Renal cortical epithelial cell (primary cell): ENCODE results near the gene RARA. TPM values are rescaled to one million over a fixed set of nuclear protein-coding genes. Genes with fewer than 3 reads are reported as not detected.

ENCODE experiments used
- DNase-seq: peaks from one replicate; pipeline ENCODE4 v3.0.0-alpha.2; 2011; ENCODE audit warnings: low read depth
- total RNA-seq: library from RNA; depleted of rRNA; stranded (reverse); fragments of >200 nt; gene quantifications from 2 replicates; pipeline ENCODE4 v1.2.3, GENCODE V29; 2014

Gene RARA
- total RNA-seq, 1 donor from 2014 or later = 18.5 TPM

DNA sequence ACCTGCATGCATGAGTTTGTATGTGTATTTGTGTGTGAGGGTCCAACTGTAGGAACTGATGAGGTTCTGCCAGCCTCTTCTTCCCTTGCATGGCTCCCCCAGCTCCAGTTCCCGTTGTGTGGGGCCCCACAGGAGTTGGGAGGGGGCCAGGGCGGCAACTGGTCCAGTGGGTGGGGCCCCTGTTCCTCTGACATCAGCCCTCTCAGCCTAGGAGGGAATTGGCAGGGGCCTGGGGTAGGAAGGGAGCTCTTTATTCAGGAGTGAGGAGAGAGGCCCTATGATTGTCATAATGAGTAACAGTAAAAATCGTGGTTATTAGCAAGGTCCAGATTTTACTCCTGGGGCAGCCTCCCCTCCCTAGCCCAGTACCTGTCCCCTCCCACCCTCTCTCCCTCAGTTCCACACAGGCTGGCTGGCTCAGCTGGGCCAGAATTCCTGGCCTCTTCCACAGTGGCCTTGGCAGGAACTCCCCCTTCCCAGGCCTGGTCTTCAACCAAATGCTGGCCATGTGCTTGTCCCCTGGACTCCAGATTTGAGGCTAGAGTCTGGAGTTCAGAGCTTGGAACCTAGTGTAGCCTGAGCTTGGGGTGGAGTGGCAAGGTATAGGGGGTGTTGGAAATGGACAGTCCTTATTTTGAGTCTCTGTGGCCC, 18.9 kb downstream of the RARA start:
- no peak for DNase-seq

DNA sequence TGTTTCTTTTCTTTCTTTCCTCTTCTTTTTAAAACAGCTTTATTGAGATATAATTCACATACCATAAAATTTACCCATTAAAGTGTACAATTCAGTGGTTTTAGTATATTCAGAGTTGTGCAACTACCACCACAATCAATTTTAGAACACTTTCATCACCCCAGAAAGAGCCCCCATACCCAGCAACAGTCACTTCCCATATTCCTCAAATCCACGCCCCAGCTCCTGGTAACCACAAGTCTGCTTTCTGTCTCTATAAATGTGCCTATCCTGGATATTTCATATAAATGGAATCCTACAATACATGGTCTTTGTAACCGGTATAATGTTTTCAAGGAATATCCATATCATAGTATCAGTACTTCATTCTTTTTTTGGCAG, 19.4 kb downstream of the RARA start:
- no peak for DNase-seq

DNA sequence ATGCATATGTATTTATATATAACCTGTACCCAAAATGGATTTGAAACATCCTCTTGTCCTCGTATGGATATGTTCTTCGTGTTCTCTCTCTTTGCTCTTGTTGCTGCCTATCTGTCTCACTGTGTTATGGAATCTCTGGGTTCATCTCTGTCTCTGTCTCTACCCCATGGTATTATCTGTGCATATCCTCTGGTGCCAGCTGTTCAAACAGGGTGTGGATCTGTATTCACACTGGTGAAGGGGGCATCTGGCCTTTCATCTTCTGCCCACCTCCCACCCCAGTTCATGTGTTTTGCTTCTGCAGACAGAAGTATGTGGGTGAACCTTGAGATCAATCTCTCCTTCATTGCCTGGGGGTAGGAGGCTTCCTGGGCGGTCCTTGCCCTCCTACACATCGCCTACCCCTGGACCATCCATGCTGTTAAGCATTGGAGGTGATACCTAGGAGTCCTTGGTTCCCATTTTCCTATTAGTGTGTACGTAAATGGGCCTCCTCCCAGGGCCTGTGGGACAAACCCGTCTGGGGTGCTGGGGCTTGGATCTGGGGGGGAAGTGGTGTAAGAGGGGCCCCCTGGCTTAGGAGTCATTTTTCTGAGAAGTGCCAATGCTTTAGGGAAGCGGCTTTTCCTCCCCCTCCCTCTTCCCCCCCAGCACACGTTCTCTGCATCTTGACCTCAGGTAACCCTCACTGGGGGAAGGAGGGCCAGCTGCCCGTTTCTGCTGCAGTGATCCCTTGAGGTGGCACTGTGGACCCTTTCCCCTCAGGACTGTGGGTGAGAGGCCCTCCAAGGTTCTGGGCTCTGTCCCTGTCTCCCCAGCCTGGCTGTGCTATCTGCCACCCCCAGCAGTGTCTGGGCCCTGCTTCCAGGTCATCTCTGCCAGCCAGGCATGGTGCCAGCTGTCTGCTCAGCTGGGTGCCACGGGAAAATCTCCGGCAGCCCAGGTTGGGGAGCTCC, 21.1 kb downstream of the RARA start:
- DNase-seq = no peak

DNA sequence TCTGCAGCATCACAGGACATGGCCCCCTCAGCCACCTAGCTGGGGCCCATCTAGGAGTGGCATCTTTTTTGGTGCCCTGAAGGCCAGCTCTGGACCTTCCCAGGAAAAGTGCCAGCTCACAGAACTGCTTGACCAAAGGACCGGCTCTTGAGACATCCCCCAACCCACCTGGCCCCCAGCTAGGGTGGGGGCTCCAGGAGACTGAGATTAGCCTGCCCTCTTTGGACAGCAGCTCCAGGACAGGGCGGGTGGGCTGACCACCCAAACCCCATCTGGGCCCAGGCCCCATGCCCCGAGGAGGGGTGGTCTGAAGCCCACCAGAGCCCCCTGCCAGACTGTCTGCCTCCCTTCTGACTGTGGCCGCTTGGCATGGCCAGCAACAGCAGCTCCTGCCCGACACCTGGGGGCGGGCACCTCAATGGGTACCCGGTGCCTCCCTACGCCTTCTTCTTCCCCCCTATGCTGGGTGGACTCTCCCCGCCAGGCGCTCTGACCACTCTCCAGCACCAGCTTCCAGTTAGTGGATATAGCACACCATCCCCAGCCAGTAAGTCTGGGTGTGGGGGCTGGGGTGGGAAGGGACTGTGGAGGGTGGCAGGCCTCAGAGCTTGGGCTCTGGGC, 22.0 kb downstream of the RARA start:
- DNase-seq = no peak

DNA sequence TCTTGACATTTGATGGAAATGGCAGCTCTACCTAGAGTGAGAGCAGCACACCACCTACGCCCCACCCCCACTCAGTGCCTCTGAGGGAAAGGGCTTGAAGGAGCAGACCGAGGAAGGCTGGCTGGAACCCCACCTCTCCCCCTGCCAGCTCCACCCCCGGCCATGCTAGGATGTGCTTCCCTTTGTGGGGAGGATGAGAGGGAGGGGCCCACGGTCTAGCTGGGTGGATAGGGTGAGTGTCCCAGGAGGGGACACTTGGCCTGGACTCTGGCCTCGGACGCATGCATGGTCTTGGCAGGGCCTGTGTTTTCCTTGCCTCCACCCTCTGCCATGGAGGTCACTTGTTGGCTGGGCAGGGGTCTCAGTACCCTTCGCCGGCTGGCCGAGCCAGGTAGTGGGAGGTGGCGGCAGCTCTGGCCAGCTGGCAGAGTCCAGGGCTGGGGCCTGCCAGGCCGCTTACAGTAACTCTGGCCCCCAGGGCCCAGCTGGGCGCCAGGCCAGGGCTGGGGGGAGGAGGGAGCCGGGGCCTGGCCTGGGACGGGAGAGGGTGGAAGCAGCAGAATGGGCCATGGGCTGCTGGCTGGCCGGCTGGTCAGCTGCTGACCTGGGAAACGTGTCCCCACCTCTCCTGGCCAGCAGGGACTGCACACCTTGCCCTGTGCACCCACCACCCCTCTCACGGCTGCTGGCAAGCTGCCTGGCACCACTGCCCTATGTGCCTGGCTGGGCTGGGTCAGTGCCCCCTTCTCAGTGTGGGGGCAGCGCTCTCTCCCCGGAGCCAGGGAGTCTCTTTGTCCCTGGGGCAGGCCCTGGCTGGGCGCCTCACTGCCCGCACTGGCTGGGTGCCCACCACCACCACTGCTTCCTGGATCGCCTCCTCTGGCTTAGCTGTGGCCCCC, 23.0 kb downstream of the RARA start:
- peak; percentile 79 for DNase-seq

DNA sequence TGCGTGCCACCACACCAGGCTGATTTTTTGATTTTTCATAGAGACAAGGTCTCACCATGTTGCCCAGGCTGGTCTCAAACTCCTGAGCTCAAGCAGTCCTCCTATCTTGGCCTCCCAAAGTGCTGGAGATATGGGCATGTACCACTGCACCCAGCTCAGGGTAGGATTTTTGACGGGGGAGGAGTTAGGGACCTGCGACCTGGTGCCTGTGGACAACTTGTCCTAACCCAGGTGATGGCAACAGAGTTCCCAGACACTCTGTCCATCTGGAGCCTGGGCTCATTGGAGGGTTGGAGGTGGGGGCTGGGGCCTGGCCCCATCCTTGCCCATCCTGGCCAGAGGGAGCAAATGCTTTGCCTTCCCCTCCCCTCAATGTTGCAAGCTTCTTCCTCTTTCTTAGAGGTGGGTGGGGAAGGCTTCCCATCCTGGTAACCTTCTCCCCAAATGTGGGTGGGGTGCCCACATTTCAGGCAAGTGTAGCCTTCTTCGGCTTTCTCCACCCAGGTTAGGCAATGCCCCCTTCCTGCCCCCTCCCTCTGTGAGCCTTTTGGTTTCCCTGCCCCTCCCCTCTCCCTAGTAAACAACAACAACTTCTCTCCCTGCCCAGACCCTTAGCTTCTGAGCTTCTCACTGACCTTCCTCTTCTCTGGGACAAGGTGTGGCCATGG, 24.9 kb downstream of the RARA start:
- DNase-seq = no peak

DNA sequence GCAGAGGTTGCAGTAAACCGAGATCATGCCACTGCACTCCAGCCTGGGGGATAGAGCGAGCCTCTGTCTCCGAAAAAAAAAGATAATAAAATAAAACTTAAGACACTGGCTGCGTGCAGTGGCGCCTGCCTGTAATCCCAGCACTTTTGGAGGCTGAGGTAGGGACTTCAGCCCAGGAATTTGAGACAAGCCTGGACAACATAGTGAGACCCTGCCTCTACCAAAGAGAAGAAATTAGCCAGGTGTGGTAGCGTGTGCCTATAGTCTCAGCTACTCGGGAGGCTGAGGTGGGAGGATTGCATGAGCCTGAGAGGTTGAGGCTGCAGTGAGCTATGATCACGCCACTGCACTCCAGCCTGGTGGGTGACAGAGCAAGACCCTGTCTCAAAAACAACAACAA, 26.6 kb downstream of the RARA start:
- no peak for DNase-seq

DNA sequence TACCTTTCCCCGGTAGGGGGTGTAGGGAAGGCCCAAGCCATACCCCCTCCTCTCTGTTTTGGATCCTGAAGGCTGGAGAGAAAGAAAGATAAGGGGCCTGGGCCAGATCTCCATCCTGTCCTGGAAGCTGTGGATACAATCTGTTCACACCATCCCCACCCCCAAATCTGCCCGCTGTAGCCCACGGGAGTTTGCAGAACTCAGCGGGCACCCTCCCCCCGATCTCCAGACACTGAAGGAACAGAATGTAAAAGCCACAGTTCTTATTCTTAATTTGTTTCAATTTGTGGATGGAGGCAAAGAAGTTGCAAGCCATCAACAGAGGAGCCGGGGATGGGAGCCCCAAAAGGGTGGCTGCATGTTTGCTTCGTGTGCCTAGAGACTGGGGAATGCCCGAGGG, 28.4 kb downstream of the RARA start:
- no peak for DNase-seq

DNA sequence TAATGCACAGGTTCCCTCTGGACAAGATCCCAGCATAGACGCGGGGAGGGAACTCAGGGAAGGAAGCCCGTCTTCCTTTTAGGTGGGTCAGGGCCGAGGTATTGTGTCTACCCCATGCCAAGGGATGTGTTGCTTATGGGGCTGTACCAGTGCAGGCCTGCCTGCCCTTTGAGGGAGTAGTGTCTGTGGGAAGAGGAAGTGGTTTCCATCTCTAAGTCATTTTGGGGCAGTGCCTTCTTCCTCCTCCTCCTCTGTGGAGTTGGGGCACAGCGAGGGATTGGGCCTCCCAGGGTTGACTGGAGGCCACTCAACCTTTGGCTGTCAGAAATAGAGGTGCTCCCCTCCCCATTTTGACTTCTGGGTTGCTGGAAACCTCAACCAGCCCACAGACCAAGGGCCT, 29.1 kb downstream of the RARA start:
- no peak for DNase-seq

DNA sequence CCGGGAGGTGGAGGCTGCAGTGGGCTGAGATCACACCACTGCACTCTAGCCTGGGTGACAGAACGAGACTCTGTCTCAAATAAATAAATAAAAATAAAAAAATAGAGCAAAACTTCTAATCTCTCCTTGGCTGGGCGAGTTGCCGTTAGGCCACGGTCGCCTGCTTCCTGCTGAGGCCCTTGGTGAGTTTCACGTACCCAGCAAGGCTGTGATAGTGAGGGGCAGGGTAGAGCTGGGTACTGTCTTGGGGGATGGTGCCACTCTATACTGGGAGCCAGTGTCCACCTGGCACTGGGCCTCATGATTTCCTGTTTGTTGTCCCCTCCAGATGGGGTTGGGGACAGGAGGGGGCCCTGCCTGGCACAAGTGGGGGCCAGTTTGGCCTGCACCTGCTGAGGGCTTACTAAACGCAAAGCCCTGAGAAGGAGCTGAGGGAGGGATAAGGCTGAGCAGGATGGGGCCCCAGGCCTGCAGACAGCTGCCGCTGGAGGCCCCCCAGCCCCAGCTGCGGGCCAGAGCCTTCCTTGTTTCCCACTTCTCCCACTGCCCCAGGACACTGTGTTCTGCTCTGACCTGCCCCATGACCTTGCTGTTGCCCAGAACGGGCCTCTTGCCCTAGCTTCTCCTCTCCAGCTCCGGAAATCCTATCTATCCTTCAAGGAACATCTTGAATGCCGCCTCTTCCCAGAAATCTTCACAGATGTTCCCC, 30.1 kb downstream of the RARA start:
- DNase-seq = no peak

DNA sequence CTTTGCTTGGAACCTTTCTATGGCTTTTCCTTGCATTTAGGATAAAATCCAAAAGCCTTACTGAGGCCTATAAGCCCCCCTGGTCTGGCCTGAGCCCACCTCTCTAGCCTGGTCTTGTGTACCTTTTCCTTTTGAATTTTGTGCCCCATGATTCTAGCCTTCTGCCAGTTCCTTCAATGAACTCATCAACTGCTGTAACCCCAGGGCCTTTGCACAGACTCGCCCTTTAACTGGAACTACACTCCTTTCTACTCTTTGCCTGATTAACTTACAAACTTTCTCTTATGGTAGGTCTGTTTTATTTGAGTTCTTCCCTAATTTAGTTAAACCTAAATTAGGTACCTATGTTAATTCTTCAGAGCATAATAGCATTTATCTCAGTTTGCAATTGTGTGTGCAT, 31.3 kb downstream of the RARA start:
- DNase-seq = no peak

DNA sequence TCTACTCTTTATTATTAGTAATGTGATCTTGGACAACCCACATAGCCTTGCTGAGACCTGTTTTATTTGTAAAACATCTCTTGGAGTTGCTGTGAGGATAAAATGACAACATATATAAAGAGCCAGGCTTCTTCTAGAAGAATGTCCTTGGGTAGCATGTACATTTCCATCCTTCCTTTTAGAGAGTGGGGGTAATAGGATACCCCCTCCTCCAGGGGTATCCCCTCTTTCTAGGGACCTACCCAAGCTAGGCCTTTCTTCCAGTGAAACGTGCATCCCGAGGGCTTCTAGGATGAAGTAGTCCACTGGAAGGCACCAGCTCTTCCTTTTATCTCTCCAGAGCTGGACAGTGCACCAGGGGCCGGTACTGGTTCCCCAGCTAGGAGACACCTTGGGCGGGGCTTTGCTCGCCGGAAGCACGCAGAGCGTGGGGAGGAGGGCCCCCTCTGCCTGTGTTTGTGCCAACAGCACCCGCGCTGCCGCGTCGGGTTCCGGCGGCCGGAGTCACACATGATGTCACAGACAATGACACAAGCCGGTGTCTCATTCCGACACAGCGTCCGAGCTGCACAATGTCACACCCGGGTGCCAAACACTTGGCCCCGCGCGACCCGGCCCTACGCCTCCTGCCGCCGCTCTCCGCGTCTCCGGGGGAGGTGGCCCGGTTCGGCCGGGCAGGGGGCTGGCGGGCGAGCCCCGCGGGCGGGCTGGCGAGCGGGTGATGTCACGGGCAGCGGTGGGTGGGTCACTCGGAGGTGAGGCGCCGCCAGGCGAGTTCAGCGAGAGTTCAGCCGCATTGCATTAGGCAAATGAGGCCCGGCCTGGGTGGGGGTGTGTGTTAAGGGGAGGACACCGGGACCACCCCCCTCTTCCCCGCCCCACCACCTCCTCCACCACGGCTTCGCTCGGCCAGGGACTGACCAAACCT, 32.2 kb downstream of the RARA start:
- peak; percentile 44 for DNase-seq

DNA sequence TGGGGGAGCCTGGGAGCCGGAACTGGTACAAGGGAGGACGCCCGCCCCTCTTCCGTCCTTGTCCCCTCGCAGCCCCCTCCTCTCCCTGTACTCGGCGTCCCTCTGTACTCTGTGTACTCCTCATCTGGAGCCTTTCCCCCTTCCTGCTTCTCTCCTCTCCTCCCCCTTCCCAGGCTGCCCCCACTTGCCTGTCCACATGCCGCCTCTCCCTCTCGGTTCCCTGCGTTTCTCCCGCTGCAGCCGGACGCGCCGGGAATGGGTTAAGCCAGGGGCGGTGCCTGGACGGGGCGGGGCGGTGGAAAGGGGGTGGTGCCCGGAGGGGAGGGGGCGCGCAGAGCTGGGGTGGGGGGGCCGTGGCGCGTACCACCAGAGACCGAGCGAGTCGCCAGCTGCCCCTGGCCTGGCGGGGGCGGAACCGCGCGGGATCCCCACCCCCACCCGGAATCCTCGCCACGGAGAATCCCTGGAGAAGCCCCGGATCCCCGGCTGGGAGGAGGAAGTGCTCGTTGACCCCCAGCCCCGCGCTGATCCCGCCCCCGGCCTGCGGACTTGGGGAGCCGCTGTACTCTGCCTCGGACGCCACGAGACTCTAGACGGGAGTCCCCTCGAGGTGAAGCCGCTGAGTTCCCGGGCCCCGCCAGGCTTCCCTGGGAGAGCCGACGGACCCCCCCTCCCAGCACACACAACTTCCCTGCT, 33.0 kb downstream of the RARA start:
- DNase-seq = no peak

DNA sequence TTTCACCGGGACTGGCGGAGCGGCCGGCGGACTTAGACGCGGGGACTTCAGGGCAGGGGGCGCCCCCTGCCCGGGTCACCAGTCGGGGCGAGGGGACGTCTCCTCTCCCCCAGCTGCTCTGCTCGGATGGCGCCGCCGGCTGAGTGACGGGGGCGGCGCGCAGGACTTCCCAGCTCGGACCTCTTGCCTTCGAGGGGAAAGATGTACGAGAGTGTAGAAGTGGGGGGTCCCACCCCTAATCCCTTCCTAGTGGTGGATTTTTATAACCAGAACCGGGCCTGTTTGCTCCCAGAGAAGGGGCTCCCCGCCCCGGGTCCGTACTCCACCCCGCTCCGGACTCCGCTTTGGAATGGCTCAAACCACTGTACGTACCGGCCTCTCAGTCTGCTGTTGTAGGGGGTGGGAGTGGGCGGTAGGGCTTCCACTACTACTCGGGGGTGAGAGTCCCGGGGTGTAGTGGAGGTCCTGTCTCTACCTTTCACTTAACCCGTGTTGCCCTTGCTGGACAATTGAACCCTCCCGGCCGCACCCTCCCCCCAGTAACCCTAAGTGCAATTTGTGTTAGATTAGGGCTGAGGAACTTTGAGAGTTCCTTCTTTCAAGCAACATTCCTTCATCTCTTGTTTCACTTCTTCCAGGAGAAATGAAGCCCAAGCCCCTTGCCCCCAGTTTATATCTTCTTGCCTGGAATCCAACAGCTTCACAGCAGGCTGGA, 33.7 kb downstream of the RARA start:
- DNase-seq = no peak

DNA sequence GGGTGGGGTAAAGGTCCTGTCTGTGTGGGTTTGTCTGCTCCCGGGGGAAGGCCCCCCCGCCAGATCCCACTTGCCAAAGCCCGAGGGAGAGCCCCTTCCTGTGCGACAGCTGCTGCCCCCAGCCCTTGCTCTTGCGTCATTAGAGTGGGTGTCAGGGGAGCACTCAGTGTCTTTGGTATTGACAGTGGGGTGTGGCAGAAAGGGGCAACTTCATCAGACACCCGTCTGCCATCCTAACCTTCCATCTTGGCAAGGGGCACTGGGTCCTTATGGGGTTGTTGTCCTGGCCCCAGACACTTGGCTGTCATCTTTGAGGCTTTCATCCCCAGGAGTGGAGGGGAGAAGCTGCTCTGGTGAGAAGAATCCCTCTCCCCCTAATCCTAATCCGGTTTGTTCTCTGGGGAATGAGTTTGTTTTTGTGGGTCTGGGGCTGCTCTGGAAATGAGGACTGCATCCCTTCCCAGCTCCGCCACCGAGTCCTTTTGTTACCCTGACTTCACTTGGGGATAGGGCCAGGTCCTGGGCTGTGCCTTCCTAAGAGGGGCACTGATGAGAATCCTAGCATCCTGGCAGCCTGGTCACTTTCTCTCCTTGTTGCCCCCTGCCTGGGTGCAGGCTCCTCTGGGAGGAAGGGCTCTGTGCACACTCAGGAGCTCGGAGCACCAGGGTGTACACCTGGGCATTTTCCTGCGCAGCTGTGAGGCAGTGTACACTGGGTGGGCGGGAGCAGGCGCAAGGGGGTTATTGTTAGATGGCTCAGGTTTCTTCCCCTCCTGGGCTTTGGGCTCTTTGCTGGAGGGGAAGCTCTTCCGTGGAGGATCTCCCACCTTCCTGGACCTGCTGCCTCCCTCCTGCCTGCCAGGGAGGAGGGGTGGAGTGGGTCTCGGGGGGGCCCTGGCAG, 34.5 kb downstream of the RARA start:
- DNase-seq = no peak

DNA sequence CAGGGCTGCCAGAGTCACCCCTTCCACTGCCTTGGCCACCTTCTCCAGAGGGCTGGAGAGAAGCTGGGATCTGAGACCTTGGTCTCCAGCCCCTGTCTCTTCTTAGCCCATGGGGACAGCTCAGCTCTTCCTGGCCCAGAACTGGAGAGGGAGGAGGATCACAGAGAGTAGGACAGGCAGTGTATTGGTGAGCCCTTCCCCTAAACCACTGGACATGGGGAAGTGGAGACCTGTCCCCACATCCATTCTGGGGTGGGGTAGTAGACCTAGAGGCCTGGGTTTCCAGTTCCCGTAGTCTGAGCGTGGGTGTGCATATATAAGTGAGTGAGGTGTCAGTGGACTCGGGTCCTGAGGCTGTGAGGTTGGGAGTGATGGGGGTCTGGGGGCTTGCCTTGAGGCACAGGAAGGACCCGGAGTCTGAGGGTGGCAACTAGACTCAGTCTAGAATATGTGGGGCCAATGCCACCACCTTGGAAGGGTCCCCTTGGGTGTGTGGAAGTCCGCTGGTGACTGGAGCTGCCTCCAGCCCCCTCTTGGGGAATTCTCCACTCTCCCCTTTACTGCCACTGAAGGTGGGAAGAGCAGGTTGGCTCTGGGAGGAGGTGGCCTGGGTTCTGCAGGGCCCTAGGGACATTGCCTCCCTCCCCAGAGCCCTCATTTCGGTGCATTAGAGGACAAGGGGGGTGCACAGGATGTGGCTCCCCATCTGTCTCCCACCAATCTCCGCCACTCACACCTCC, 35.6 kb downstream of the RARA start:
- DNase-seq = no peak
